MM.1S (cell line): ENCODE results near the gene NCL.

Source experiments
- DNase-seq: peaks from one replicate; pipeline ENCODE4 v3.0.0-alpha.2; 2015
- H2AFZ ChIP-seq: fragments of 300-600 bp; sonication (generic); 2 replicates; pipeline ENCODE4 v1.6.0; 2016; ENCODE audit warnings: antibody characterized with exemption, low read length
- H3F3A ChIP-seq: fragments of 300-600 bp; sonication (generic); 2 replicates; pipeline ENCODE4 v1.6.1; 2016; ENCODE audit warnings: mild to moderate bottlenecking, antibody characterized with exemption, low read length, moderate library complexity, mixed read lengths; ENCODE audit not compliant: insufficient read depth
- H3K27ac ChIP-seq: fragments of 300-600 bp; sonication (generic); 2 replicates; pipeline ENCODE4 v1.5.1; 2016; ENCODE audit warnings: mild to moderate bottlenecking, low read length
- H3K27me3 ChIP-seq: fragments of 300-600 bp; sonication (generic); replicated peaks from 2 replicates; pipeline ENCODE4 v1.6.0; 2016; ENCODE audit warnings: low read length; ENCODE audit not compliant: insufficient read depth
- H3K36me3 ChIP-seq: fragments of 300-600 bp; sonication (generic); replicated peaks from 2 replicates; pipeline ENCODE4 v1.6.1; 2016; ENCODE audit warnings: mild to moderate bottlenecking, low read length, mixed read lengths; ENCODE audit not compliant: insufficient read depth
- H3K4me1 ChIP-seq: fragments of 300-600 bp; sonication (generic); 2 replicates; pipeline ENCODE4 v1.6.1; 2016; ENCODE audit warnings: low read length, mixed read lengths
- H3K4me2 ChIP-seq: fragments of 300-600 bp; sonication (generic); 2 replicates; pipeline ENCODE4 v1.6.0; 2016; ENCODE audit warnings: low read depth, low read length
- H3K4me3 ChIP-seq: fragments of 300-600 bp; sonication (generic); 2 replicates; pipeline ENCODE4 v1.5.1; 2016; ENCODE audit warnings: low read length, mixed read lengths
- H3K79me2 ChIP-seq: fragments of 300-600 bp; sonication (generic); 2 replicates; pipeline ENCODE4 v1.6.1; 2016; ENCODE audit warnings: mixed run types, low read length, mixed read lengths
- H3K9ac ChIP-seq: fragments of 300-600 bp; sonication (generic); 2 replicates; pipeline ENCODE4 v1.6.1; 2016; ENCODE audit warnings: low read length, mixed read lengths
- H3K9me2 ChIP-seq: fragments of 300-600 bp; sonication (generic); replicated peaks from 2 replicates; pipeline ENCODE4 v1.6.1; 2016; ENCODE audit warnings: mild to moderate bottlenecking, low read length, mixed read lengths; ENCODE audit not compliant: insufficient read depth
- H3K9me3 ChIP-seq: fragments of 300-600 bp; sonication (generic); replicated peaks from 2 replicates; pipeline ENCODE4 v1.6.1; 2016; ENCODE audit warnings: mild to moderate bottlenecking, low read length, mixed read lengths; ENCODE audit not compliant: insufficient read depth
- H4K20me1 ChIP-seq: fragments of 300-600 bp; sonication (generic); 2 replicates; pipeline ENCODE4 v1.6.1; 2016; ENCODE audit warnings: mild to moderate bottlenecking, low read length, moderate library complexity, mixed read lengths; ENCODE audit not compliant: insufficient read depth
- CTCF ChIP-seq: fragments of 300-600 bp; sonication (generic); IDR thresholded peaks from 2 replicates; pipeline ENCODE4 v1.5.1; 2016; ENCODE audit warnings: antibody characterized with exemption, low read length, mixed read lengths
- EZH2 ChIP-seq: fragments of 300-600 bp; sonication (generic); optimal IDR thresholded peaks from 2 replicates; pipeline ENCODE3; 2017; ENCODE audit warnings: low read depth, mild to moderate bottlenecking, antibody characterized with exemption, low read length, mixed read lengths
- EZH2phosphoT487 ChIP-seq: fragments of 300-600 bp; sonication (generic); IDR thresholded peaks from 2 replicates; pipeline ENCODE4 v1.6.1; 2018; ENCODE audit warnings: antibody characterized with exemption, low read length

Gene NCL

GRCh38 chr2:231460073-231460835, 4.0 kb downstream of the NCL start:
- peak; percentile 29 for DNase-seq
- peaks cover 68% of the 10 kb centered on the region for H3K36me3 ChIP-seq
- H3F3A ChIP-seq: peaks cover 78% of the 10 kb centered on the region
- H3K4me3 ChIP-seq: no peak overlapping the region
- no peaks in the 10 kb centered on the region for H3K27me3 ChIP-seq
- no peaks in the 10 kb centered on the region for H3K9me2 ChIP-seq
- H3K9ac ChIP-seq: no peak overlapping the region
- H4K20me1 ChIP-seq: peaks cover 67% of the 10 kb centered on the region
- H3K79me2 ChIP-seq: peaks cover 93% of the 10 kb centered on the region
- TF ChIP-seq CTCF (no peak), EZH2 (no peak), EZH2phosphoT487 (no peak)
- no peak overlapping the region for H2AFZ ChIP-seq
- H3K4me2 ChIP-seq: no peak overlapping the region
- no peaks in the 10 kb centered on the region for H3K9me3 ChIP-seq
- H3K4me1 ChIP-seq: peaks cover 25% of the 10 kb centered on the region
- H3K27ac ChIP-seq: no peak overlapping the region; the same call in 1 of the 2 replicates

- H3K4me2 ChIP-seq: no peak overlapping the region
- no peaks in the 10 kb centered on the region for H3K9me2 ChIP-seq
- peaks cover 78% of the 10 kb centered on the region for H3K79me2 ChIP-seq
- no peaks in the 10 kb centered on the region for H3K27me3 ChIP-seq
- no peak overlapping the region for H2AFZ ChIP-seq
- H3K4me1 ChIP-seq: peaks cover 24% of the 10 kb centered on the region
- H3K9me3 ChIP-seq: no peaks in the 10 kb centered on the region
- DNase-seq: no peak
- TF ChIP-seq EZH2 (no peak), CTCF (no peak), EZH2phosphoT487 (no peak)
- H3K4me3 ChIP-seq: no peak overlapping the region
- H3K9ac ChIP-seq: no peak overlapping the region
- H3K36me3 ChIP-seq: peaks cover 78% of the 10 kb centered on the region
- no peak overlapping the region for H3K27ac ChIP-seq
- peaks cover 88% of the 10 kb centered on the region for H3F3A ChIP-seq
- peaks cover 79% of the 10 kb centered on the region for H4K20me1 ChIP-seq
Observed at GRCh38 chr2:231458368-231458767, 5.9 kb downstream of the NCL start.

GRCh38 chr2:231457101-231457500, 7.2 kb downstream of the NCL start:
- TF ChIP-seq CTCF (no peak), EZH2phosphoT487 (no peak), EZH2 (no peak)
- peaks cover 65% of the 10 kb centered on the region for H3K79me2 ChIP-seq
- H3K9ac ChIP-seq: no peak overlapping the region
- H3K27ac ChIP-seq: no peak overlapping the region
- no peak overlapping the region for H3K4me2 ChIP-seq
- peaks cover 86% of the 10 kb centered on the region for H3F3A ChIP-seq
- no peaks in the 10 kb centered on the region for H3K9me3 ChIP-seq
- H3K27me3 ChIP-seq: no peaks in the 10 kb centered on the region
- H4K20me1 ChIP-seq: peaks cover 72% of the 10 kb centered on the region
- no peak overlapping the region for H2AFZ ChIP-seq
- DNase-seq: no peak
- peaks cover 15% of the 10 kb centered on the region for H3K4me1 ChIP-seq
- H3K4me3 ChIP-seq: no peak overlapping the region
- H3K36me3 ChIP-seq: peaks cover 71% of the 10 kb centered on the region
- H3K9me2 ChIP-seq: no peaks in the 10 kb centered on the region
